K562 (cell line): ENCODE measurements around the gene JUN. TPM values are rescaled to one million over a fixed set of nuclear protein-coding genes. Genes with fewer than 3 reads are reported as not detected.

ENCODE experiments used
- BRD4 ChIP-seq: fragments of 200-600 bp; sonication (generic); IDR thresholded peaks from 2 replicates; pipeline ENCODE4 v1.6.1; 2017; ENCODE audit warnings: inconsistent platforms
- CBX5 ChIP-seq: IDR thresholded peaks from 2 replicates; pipeline ENCODE4 v1.6.1; 2014; ENCODE audit warnings: low read depth, borderline replicate concordance
- FOXA3 ChIP-seq, 2 experiments: fragments of 450-650 bp in 1 of 2; sonication (generic) in 1 of 2; formaldehyde crosslinking; IDR thresholded peaks in 1 of 2; conservative IDR thresholded peaks in 1 of 2; 2 replicates each; pipeline versions ENCODE4 v1.4.0 to v1.8.0; 2020 to 2022; ENCODE audit warnings: mild to moderate bottlenecking in 2 of 2, missing genetic modification reagents in 1 of 2
- HIVEP1 ChIP-seq: fragments of 250-450 bp; sonication (Bioruptor Pico); IDR thresholded peaks from 2 replicates; pipeline ENCODE4 v1.4.0; 2020; ENCODE audit warnings: mild to moderate bottlenecking
- MCM2 ChIP-seq: fragments of 450-650 bp; IDR thresholded peaks from 2 replicates; pipeline ENCODE4 v1.6.1; 2017; ENCODE audit warnings: low read depth, mild to moderate bottlenecking
- RBM15 ChIP-seq: fragments of 200-400 bp; formaldehyde crosslinking; IDR thresholded peaks from 2 replicates; pipeline ENCODE4 v1.6.1; 2018; ENCODE audit warnings: mild to moderate bottlenecking, low read length, moderate library complexity; ENCODE audit not compliant: insufficient read depth
- RBM17 ChIP-seq: fragments of 200-400 bp; formaldehyde crosslinking; IDR thresholded peaks from 2 replicates; pipeline ENCODE4 v1.6.1; 2017; ENCODE audit warnings: low read depth, mild to moderate bottlenecking, low read length, borderline replicate concordance
- ZFP30 ChIP-seq: fragments of 250-450 bp; sonication (Bioruptor Pico); IDR thresholded peaks from 2 replicates; pipeline ENCODE4 v1.8.0; 2022; ENCODE audit warnings: moderate library complexity, mild to moderate bottlenecking, inconsistent platforms, borderline replicate concordance
- polyA plus RNA-seq, 8 experiments: library from polyadenylated mRNA; depleted of rRNA in 4 of 8; stranded (reverse) in 5 of 8; unstranded in 3 of 8; fragments of >200 nt; fragmentation: Nextera tagmentation in 2 of 8; fragmentation: Illumina TruSeq in 1 of 8; extraction: Ambion mirVana in 2 of 8; extraction: Trizol in 1 of 8; gene quantifications; 2 replicates each; pipeline versions ENCODE4 v1.2.1 to v1.2.3, GENCODE V29; 2011 to 2014; ENCODE audit warnings: inconsistent platforms in 1 of 8, missing spikeins in 1 of 8
- total RNA-seq, 7 experiments: library from RNA; depleted of rRNA in 6 of 7; stranded (reverse); fragments of >200 nt in 6 of 7; fragmentation: Illumina TruSeq in 2 of 7; extraction: Trizol in 2 of 7; gene quantifications; 2 replicates each; pipeline versions ENCODE4 v1.2.1 to v1.2.3, GENCODE V29; 2011 to 2021; ENCODE audit warnings: low replicate concordance in 1 of 7
- TF ChIP-seq, protein P1 (sequence below): sonication (generic); formaldehyde crosslinking; IDR thresholded peaks from 2 replicates; pipeline ENCODE4 v1.8.0; 2022; ENCODE audit warnings: mild to moderate bottlenecking, missing genetic modification reagents
- TF ChIP-seq, protein P2 (sequence below): sonication (generic); formaldehyde crosslinking; IDR thresholded peaks from 2 replicates; pipeline ENCODE4 v1.8.0; 2023; ENCODE audit warnings: mild to moderate bottlenecking, missing genetic modification reagents
- TF ChIP-seq, protein P3 (sequence below), 2 experiments: fragments of 450-650 bp; formaldehyde crosslinking in 1 of 2; IDR thresholded peaks; 2 replicates each; pipeline versions ENCODE4 v1.4.0 to v1.6.1; 2014 to 2020; ENCODE audit warnings: mild to moderate bottlenecking in 2 of 2, borderline replicate concordance in 1 of 2, low read depth in 1 of 2

JUN gene
- total and polyA plus RNA-seq, 9 of the 15 experiments (the other 6 are each of a cell fraction or from before 2014, with no cell fraction given) = 0.32 to 23.4 (median 4.0) TPM

DNA sequence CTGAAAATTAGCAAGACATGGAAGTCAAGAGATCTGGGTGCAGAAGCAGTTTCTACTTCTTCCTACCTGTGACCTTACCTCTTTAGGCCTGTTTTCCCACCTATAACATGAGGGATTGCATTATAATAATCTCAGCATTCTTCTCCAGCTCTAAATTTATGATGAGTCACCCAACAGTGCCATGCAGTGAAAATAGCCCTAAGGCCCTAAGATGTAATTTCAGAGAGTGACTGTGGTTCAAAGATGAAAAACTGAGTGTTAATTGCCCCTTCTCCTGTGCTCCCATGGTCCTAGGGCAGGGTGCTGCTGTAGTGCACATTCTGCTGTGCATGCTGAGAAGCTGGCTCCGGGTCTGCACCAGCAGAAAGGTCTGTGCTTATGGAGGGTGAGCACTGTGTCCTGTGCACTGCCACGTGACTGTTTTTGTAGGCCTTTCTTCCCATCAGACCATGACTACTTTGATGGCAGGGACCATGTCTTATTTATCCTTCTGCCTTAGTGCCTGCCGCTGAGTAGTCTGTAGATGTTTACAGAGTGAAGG lies 29.7 kb downstream of the JUN start (continued):
- TF ChIP-seq RBM17 (no peak), ZFP30 (CRISPR knock-in tag) (no peak), MCM2 (no peak), HIVEP1 (no peak), CBX5 (no peak), BRD4 (no peak), RBM15 (no peak), FOXA3 (CRISPR knock-in tag; conservative IDR thresholded peaks at IDR 0.05 in 1 of 2, IDR thresholded peaks at IDR 0.05 in 1 of 2) (no peak)
- TF ChIP-seq, protein P1, sequence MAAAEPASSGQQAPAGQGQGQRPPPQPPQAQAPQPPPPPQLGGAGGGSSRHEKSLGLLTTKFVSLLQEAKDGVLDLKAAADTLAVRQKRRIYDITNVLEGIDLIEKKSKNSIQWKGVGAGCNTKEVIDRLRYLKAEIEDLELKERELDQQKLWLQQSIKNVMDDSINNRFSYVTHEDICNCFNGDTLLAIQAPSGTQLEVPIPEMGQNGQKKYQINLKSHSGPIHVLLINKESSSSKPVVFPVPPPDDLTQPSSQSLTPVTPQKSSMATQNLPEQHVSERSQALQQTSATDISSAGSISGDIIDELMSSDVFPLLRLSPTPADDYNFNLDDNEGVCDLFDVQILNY = no peak
- TF ChIP-seq, protein P2, sequence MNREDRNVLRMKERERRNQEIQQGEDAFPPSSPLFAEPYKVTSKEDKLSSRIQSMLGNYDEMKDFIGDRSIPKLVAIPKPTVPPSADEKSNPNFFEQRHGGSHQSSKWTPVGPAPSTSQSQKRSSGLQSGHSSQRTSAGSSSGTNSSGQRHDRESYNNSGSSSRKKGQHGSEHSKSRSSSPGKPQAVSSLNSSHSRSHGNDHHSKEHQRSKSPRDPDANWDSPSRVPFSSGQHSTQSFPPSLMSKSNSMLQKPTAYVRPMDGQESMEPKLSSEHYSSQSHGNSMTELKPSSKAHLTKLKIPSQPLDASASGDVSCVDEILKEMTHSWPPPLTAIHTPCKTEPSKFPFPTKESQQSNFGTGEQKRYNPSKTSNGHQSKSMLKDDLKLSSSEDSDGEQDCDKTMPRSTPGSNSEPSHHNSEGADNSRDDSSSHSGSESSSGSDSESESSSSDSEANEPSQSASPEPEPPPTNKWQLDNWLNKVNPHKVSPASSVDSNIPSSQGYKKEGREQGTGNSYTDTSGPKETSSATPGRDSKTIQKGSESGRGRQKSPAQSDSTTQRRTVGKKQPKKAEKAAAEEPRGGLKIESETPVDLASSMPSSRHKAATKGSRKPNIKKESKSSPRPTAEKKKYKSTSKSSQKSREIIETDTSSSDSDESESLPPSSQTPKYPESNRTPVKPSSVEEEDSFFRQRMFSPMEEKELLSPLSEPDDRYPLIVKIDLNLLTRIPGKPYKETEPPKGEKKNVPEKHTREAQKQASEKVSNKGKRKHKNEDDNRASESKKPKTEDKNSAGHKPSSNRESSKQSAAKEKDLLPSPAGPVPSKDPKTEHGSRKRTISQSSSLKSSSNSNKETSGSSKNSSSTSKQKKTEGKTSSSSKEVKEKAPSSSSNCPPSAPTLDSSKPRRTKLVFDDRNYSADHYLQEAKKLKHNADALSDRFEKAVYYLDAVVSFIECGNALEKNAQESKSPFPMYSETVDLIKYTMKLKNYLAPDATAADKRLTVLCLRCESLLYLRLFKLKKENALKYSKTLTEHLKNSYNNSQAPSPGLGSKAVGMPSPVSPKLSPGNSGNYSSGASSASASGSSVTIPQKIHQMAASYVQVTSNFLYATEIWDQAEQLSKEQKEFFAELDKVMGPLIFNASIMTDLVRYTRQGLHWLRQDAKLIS (CRISPR knock-in tag) = no peak
- TF ChIP-seq, protein P3, sequence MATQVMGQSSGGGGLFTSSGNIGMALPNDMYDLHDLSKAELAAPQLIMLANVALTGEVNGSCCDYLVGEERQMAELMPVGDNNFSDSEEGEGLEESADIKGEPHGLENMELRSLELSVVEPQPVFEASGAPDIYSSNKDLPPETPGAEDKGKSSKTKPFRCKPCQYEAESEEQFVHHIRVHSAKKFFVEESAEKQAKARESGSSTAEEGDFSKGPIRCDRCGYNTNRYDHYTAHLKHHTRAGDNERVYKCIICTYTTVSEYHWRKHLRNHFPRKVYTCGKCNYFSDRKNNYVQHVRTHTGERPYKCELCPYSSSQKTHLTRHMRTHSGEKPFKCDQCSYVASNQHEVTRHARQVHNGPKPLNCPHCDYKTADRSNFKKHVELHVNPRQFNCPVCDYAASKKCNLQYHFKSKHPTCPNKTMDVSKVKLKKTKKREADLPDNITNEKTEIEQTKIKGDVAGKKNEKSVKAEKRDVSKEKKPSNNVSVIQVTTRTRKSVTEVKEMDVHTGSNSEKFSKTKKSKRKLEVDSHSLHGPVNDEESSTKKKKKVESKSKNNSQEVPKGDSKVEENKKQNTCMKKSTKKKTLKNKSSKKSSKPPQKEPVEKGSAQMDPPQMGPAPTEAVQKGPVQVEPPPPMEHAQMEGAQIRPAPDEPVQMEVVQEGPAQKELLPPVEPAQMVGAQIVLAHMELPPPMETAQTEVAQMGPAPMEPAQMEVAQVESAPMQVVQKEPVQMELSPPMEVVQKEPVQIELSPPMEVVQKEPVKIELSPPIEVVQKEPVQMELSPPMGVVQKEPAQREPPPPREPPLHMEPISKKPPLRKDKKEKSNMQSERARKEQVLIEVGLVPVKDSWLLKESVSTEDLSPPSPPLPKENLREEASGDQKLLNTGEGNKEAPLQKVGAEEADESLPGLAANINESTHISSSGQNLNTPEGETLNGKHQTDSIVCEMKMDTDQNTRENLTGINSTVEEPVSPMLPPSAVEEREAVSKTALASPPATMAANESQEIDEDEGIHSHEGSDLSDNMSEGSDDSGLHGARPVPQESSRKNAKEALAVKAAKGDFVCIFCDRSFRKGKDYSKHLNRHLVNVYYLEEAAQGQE (IDR thresholded peaks at IDR 0.05; ENCODE audit: borderline replicate concordance) = no peak
- TF ChIP-seq, protein P3 (CRISPR knock-in tag; IDR thresholded peaks at IDR 0.05; ENCODE audit: low read depth) = no peak
